Measurements from ENCODE around the gene CRISPLD2.

The CRISPLD2 gene

DNA sequence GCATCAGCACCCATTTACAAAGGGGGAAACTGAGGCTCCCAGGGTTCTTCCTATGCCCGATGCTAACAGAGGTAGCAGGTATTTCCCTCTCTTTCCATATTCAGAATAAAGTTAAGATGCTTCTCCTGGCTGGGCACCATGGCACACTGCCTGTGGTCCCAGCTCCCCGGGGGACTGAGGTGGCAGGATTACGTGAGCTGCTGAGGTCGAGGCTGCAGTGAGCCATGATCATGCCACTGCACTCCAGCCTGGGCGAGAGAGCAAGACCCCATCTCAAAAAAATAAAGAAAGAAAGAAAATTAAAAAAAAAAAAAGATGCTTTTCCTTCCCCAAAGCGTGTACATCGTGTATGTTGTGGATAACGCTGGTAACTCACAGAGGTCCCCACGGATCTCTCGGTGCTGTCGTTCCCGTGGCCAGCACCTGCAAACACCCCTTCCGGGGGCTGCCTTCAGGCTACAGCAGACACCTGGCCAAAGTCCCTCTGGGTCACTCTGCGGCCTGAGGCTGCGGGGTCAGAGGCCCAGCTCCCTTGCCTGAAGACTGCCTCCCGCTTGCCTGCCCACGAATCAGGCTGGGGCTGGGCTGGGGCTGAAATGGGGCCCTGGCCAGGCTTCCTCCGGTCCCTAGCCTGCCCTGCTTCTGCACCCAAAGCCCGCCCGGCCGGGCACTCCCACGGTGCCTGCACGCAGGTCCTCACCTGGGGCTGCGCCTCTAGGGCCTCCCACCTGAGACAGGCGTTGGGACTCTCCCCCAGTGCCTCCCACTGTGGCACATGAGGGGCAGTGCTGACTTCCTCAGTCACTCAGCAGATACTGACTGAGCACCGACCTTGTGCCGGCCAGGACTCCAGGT, 128.4 kb downstream of the CRISPLD2 start:
- H3K27ac ChIP-seq (ENCODE audit: low read depth, low read length, severe bottlenecking) = no peak overlapping the region
- H3K36me3 ChIP-seq (ENCODE audit: control insufficient read depth, insufficient read depth, low read length) = no peaks in the 10 kb centered on the region
- peaks cover 8% of the 10 kb centered on the region for H3K4me1 ChIP-seq (ENCODE audit: control insufficient read depth, insufficient read depth, low read length, poor library complexity, severe bottlenecking)
- WGBS, 2 experiments (ENCODE audit: insufficient coverage in 2 of 2) = 90 to 93% methylated on average over 24 to 25 of the region's 27 CpGs
- H3K4me3 ChIP-seq (ENCODE audit: extremely low read depth, insufficient read depth, low read length, poor library complexity, severe bottlenecking) = no peak overlapping the region
- no peaks in the 10 kb centered on the region for H3K9me3 ChIP-seq (ENCODE audit: control insufficient read depth, low read length)

GRCh38 chr16:84948851-84949610, 129.2 kb downstream of the CRISPLD2 start:
- Histone ChIP-seq H3K36me3 (ENCODE audit: control insufficient read depth, insufficient read depth, low read length) (no peaks in the 10 kb centered on the region), H3K27ac (ENCODE audit: low read depth, low read length, severe bottlenecking) (no peak overlapping the region), H3K9me3 (ENCODE audit: control insufficient read depth, low read length) (no peaks in the 10 kb centered on the region), H3K4me1 (ENCODE audit: control insufficient read depth, insufficient read depth, low read length, poor library complexity, severe bottlenecking) (peaks cover 13% of the 10 kb centered on the region), H3K4me3 (ENCODE audit: extremely low read depth, insufficient read depth, low read length, poor library complexity, severe bottlenecking) (no peak overlapping the region)
- 82 to 89% methylated on average over 6 to 10 of the region's 10 CpGs for WGBS, 2 experiments (ENCODE audit: insufficient coverage in 2 of 2)

DNA sequence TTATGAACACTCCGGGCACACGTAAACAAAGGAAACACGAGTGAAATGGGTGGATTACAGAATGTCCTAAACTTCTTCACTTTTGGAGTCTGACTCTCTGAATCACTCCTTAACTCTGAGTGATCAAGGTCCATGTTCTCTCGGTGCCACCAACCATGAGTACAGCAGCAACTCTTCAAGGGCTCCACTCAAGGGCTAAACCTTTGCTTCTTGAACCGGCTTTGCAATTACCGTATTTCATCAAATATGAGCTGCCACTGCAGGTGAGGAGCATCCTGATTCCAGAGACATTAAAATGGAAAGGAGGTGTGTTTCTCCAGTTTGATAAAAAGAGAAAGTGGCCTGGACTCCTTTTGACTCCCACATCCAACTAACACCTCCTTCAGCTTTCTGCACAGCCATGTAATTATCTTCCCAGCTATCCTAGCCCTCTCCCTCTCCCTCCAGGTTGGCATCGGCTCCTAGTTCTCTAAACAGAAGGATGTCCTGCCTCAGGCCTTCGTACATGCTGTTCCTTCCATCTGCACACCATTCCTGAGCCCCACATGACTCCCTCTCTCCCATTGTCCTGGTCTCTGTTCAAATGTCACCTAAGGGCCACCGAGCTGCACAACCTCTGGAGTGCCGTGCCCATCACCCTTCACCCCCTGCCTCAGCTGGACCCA, 130.1 kb downstream of the CRISPLD2 start:
- Histone ChIP-seq H3K27ac (ENCODE audit: low read depth, low read length, severe bottlenecking) (no peak overlapping the region), H3K36me3 (ENCODE audit: control insufficient read depth, insufficient read depth, low read length) (no peaks in the 10 kb centered on the region), H3K4me3 (ENCODE audit: extremely low read depth, insufficient read depth, low read length, poor library complexity, severe bottlenecking) (no peak overlapping the region), H3K4me1 (ENCODE audit: control insufficient read depth, insufficient read depth, low read length, poor library complexity, severe bottlenecking) (peaks cover 13% of the 10 kb centered on the region), H3K9me3 (ENCODE audit: control insufficient read depth, low read length) (no peaks in the 10 kb centered on the region)
- 83 to 88% methylated on average over 6 to 8 of the region's 10 CpGs for WGBS, 2 experiments (ENCODE audit: insufficient coverage in 2 of 2)

DNA sequence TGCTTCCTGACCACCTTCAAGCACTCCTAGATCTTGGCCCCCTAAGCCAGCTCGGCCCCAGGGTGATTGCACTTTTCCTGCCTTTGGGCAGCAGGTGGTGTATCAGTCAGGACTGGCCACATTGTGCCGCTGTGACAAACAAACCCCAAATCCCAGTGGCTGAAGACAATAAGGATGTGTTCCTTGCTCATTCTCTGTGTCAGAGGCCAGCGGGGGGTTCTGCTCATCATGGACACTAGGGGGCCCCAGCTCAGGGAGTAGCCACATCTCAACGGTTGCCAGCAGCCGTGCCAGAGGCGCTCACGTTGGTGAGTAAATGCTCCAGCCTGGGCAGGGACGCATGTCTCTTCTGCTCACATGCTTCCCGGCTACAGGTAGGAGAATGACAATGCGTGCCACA, 131.1 kb downstream of the CRISPLD2 start:
- no peak overlapping the region for H3K27ac ChIP-seq (ENCODE audit: low read depth, low read length, severe bottlenecking)

GRCh38 chr16:84952335-84953189, 132.8 kb downstream of the CRISPLD2 start:
- Histone ChIP-seq H3K27ac (ENCODE audit: low read depth, low read length, severe bottlenecking) (peak overlapping the region; percentile 95), H3K9me3 (ENCODE audit: control insufficient read depth, low read length) (no peaks in the 10 kb centered on the region), H3K36me3 (ENCODE audit: control insufficient read depth, insufficient read depth, low read length) (no peaks in the 10 kb centered on the region), H3K4me3 (ENCODE audit: extremely low read depth, insufficient read depth, low read length, poor library complexity, severe bottlenecking) (no peak overlapping the region), H3K4me1 (ENCODE audit: control insufficient read depth, insufficient read depth, low read length, poor library complexity, severe bottlenecking) (peaks cover 13% of the 10 kb centered on the region)
- WGBS, 2 experiments (ENCODE audit: insufficient coverage in 2 of 2) = 54 to 55% methylated on average over 11 to 12 of the region's 12 CpGs

More for the DNA sequence above, 131.1 kb downstream of the CRISPLD2 start:
- Histone ChIP-seq H3K4me3 (ENCODE audit: extremely low read depth, insufficient read depth, low read length, poor library complexity, severe bottlenecking) (no peak overlapping the region), H3K36me3 (ENCODE audit: control insufficient read depth, insufficient read depth, low read length) (no peaks in the 10 kb centered on the region), H3K4me1 (ENCODE audit: control insufficient read depth, insufficient read depth, low read length, poor library complexity, severe bottlenecking) (peaks cover 13% of the 10 kb centered on the region), H3K9me3 (ENCODE audit: control insufficient read depth, low read length) (no peaks in the 10 kb centered on the region)
- 88 to 89% methylated on average over 9 to 10 of the region's 10 CpGs for WGBS, 2 experiments (ENCODE audit: insufficient coverage in 2 of 2)

DNA sequence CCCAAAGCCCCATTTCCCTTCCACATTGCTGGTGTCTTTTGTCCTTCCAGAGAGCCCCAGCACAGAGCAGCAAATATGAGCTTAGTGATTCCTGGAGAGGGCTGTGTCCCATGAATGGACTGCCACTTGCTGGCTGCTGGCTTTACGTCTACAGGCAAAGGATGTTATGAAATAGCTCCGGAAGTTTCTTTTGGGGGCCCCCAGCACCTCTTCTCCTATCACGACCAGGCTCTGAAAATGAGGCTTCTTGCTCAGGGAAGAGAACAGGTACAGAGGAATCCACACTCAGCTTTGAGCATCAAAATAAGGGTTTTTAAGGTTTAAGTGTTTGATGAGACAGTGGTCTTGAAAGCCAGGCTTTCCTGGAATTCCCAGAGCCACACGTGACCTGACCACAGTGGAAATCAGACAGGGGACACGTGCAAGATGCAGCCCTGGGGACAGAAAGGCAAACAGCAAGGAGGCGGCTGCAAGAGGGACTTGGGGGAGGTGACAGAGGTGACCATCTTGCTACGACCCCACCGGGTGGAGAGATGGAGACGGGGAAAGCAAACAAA, 133.5 kb downstream of the CRISPLD2 start:
- Histone ChIP-seq H3K9me3 (ENCODE audit: control insufficient read depth, low read length) (no peaks in the 10 kb centered on the region), H3K4me1 (ENCODE audit: control insufficient read depth, insufficient read depth, low read length, poor library complexity, severe bottlenecking) (peaks cover 13% of the 10 kb centered on the region), H3K27ac (ENCODE audit: low read depth, low read length, severe bottlenecking) (peak overlapping the region; percentile 95), H3K36me3 (ENCODE audit: control insufficient read depth, insufficient read depth, low read length) (no peaks in the 10 kb centered on the region), H3K4me3 (ENCODE audit: extremely low read depth, insufficient read depth, low read length, poor library complexity, severe bottlenecking) (no peak overlapping the region)
- 86 to 92% methylated on average over 5 of the region's 9 CpGs for WGBS, 2 experiments (ENCODE audit: insufficient coverage in 2 of 2)

- H3K9me3 ChIP-seq (ENCODE audit: control insufficient read depth, low read length) = no peaks in the 10 kb centered on the region
- 88 to 93% methylated on average over 4 of the region's 6 CpGs for WGBS, 2 experiments (ENCODE audit: insufficient coverage in 2 of 2)
- H3K27ac ChIP-seq (ENCODE audit: low read depth, low read length, severe bottlenecking) = no peak overlapping the region
- H3K4me1 ChIP-seq (ENCODE audit: control insufficient read depth, insufficient read depth, low read length, poor library complexity, severe bottlenecking) = peaks cover 13% of the 10 kb centered on the region
- H3K36me3 ChIP-seq (ENCODE audit: control insufficient read depth, insufficient read depth, low read length) = no peaks in the 10 kb centered on the region
- H3K4me3 ChIP-seq (ENCODE audit: extremely low read depth, insufficient read depth, low read length, poor library complexity, severe bottlenecking) = no peak overlapping the region
Observed at GRCh38 chr16:84955427-84955826, 135.6 kb downstream of the CRISPLD2 start.

- Histone ChIP-seq H3K4me3 (ENCODE audit: extremely low read depth, insufficient read depth, low read length, poor library complexity, severe bottlenecking) (no peak overlapping the region), H3K9me3 (ENCODE audit: control insufficient read depth, low read length) (no peaks in the 10 kb centered on the region)
- WGBS, 2 experiments (ENCODE audit: insufficient coverage in 2 of 2) = 60 to 96% methylated on average over 1 to 3 of the region's 5 CpGs
Observed at GRCh38 chr16:84957192-84957591, 137.4 kb downstream of the CRISPLD2 start.

GRCh38 chr16:84957792-84958191, 138.0 kb downstream of the CRISPLD2 start:
- Histone ChIP-seq H3K4me1 (ENCODE audit: control insufficient read depth, insufficient read depth, low read length, poor library complexity, severe bottlenecking) (peaks cover 9% of the 10 kb centered on the region), H3K4me3 (ENCODE audit: extremely low read depth, insufficient read depth, low read length, poor library complexity, severe bottlenecking) (no peak overlapping the region), H3K27ac (ENCODE audit: low read depth, low read length, severe bottlenecking) (no peak overlapping the region), H3K36me3 (ENCODE audit: control insufficient read depth, insufficient read depth, low read length) (no peaks in the 10 kb centered on the region), H3K9me3 (ENCODE audit: control insufficient read depth, low read length) (no peaks in the 10 kb centered on the region)
- WGBS, 2 experiments (ENCODE audit: insufficient coverage in 2 of 2) = 100% methylated on average over 1 of the region's 1 CpG; no CpG with 5 or more reads in 1 of the 2 experiments

More at GRCh38 chr16:84957192-84957591, 137.4 kb downstream of the CRISPLD2 start:
- H3K36me3 ChIP-seq (ENCODE audit: control insufficient read depth, insufficient read depth, low read length) = no peaks in the 10 kb centered on the region
- peaks cover 13% of the 10 kb centered on the region for H3K4me1 ChIP-seq (ENCODE audit: control insufficient read depth, insufficient read depth, low read length, poor library complexity, severe bottlenecking)
- no peak overlapping the region for H3K27ac ChIP-seq (ENCODE audit: low read depth, low read length, severe bottlenecking)
